Measurements from ENCODE around the gene NCF2. TPM values are rescaled to one million over a fixed set of nuclear protein-coding genes. Genes with fewer than 3 reads are reported as not detected.
A peak's percentile ranks its signal among the peaks of the same experiment; 100 is the strongest.

The NCF2 gene
- total RNA-seq, 3 donors from 2014 or later = 4.6 to 45.0 (median 13.0) TPM

GRCh38 chr1:183604815-183605214, 14.6 kb upstream of the NCF2 start:
- DNase-seq (ENCODE audit: low spot score in 2 of 2) = no peak
- H3K4me3 ChIP-seq = no peak overlapping the region
- H3K9me3 ChIP-seq = no peaks in the 10 kb centered on the region
- no peaks in the 10 kb centered on the region for H3K4me1 ChIP-seq
- TF ChIP-seq POLR2A (IDR thresholded peaks at IDR 0.05) (no peak), POLR2AphosphoS5 (IDR thresholded peaks at IDR 0.05) (no peak)
- TF ChIP-seq, protein P1, sequence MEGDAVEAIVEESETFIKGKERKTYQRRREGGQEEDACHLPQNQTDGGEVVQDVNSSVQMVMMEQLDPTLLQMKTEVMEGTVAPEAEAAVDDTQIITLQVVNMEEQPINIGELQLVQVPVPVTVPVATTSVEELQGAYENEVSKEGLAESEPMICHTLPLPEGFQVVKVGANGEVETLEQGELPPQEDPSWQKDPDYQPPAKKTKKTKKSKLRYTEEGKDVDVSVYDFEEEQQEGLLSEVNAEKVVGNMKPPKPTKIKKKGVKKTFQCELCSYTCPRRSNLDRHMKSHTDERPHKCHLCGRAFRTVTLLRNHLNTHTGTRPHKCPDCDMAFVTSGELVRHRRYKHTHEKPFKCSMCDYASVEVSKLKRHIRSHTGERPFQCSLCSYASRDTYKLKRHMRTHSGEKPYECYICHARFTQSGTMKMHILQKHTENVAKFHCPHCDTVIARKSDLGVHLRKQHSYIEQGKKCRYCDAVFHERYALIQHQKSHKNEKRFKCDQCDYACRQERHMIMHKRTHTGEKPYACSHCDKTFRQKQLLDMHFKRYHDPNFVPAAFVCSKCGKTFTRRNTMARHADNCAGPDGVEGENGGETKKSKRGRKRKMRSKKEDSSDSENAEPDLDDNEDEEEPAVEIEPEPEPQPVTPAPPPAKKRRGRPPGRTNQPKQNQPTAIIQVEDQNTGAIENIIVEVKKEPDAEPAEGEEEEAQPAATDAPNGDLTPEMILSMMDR (IDR thresholded peaks at IDR 0.05) = no peak
- H3K27ac ChIP-seq = no peak overlapping the region
- no peaks in the 10 kb centered on the region for H3K36me3 ChIP-seq
- intact Hi-C loops (cut with DNase I; ENCODE audit: low total_unique reads) = loop anchor here (1.0 kb wide), 1 partner anchor 16 kb away; no protein-coding TSS in a partner anchor
- H3K27me3 ChIP-seq = no peaks in the 10 kb centered on the region

GRCh38 chr1:183604038-183604808, 14.0 kb upstream of the NCF2 start:
- Histone ChIP-seq H3K27me3 (no peaks in the 10 kb centered on the region), H3K36me3 (no peaks in the 10 kb centered on the region), H3K4me1 (no peaks in the 10 kb centered on the region), H3K27ac (peak overlapping the region in 1 of 2 donors; percentile 49), H3K4me3 (no peak overlapping the region), H3K9me3 (no peaks in the 10 kb centered on the region)
- TF ChIP-seq, protein P1 (IDR thresholded peaks at IDR 0.05) = no peak
- TF ChIP-seq POLR2A (IDR thresholded peaks at IDR 0.05) (no peak), POLR2AphosphoS5 (IDR thresholded peaks at IDR 0.05) (no peak)
- DNase-seq (ENCODE audit: low spot score in 2 of 2) = no peak
- intact Hi-C loops (cut with DNase I; ENCODE audit: low total_unique reads) = loop anchor here (1.0 kb wide), 1 partner anchor 17 kb away; no protein-coding TSS in a partner anchor

GRCh38 chr1:183602510-183602909, 12.3 kb upstream of the NCF2 start:
- intact Hi-C loops (cut with DNase I; ENCODE audit: low total_unique reads) = no loop called here
- H3K27ac ChIP-seq = no peak overlapping the region
- H3K9me3 ChIP-seq = no peaks in the 10 kb centered on the region
- DNase-seq (ENCODE audit: low spot score in 2 of 2) = no peak
- TF ChIP-seq, protein P1 (IDR thresholded peaks at IDR 0.05) = no peak
- TF ChIP-seq POLR2AphosphoS5 (IDR thresholded peaks at IDR 0.05) = no peak
- no peak for TF ChIP-seq POLR2A (IDR thresholded peaks at IDR 0.05)
- H3K4me3 ChIP-seq = no peak overlapping the region
- no peaks in the 10 kb centered on the region for H3K4me1 ChIP-seq
- H3K36me3 ChIP-seq = no peaks in the 10 kb centered on the region
- H3K27me3 ChIP-seq = no peaks in the 10 kb centered on the region

- intact Hi-C loops (cut with DNase I; ENCODE audit: low total_unique reads) = no loop called here
- H3K4me3 ChIP-seq = no peak overlapping the region
- H3K36me3 ChIP-seq = no peaks in the 10 kb centered on the region
- H3K4me1 ChIP-seq = no peaks in the 10 kb centered on the region
- H3K27me3 ChIP-seq = no peaks in the 10 kb centered on the region
- no peak overlapping the region for H3K27ac ChIP-seq
- TF ChIP-seq, protein P1 (IDR thresholded peaks at IDR 0.05) = no peak
- no peak for TF ChIP-seq POLR2A (IDR thresholded peaks at IDR 0.05)
- TF ChIP-seq POLR2AphosphoS5 (IDR thresholded peaks at IDR 0.05) = no peak
- DNase-seq (ENCODE audit: low spot score in 2 of 2) = no peak
- no peaks in the 10 kb centered on the region for H3K9me3 ChIP-seq
These were observed 10.4 kb upstream of the NCF2 start for GRCh38 chr1:183600634-183601033.

- TF ChIP-seq POLR2AphosphoS5 (IDR thresholded peaks at IDR 0.05) (peak in 1 of 3 donors; percentile 48), POLR2A (IDR thresholded peaks at IDR 0.05) (no peak)
- no peaks in the 10 kb centered on the region for H3K36me3 ChIP-seq
- no peak overlapping the region for H3K4me3 ChIP-seq
- no peaks in the 10 kb centered on the region for H3K27me3 ChIP-seq
- no peak for DNase-seq (ENCODE audit: low spot score in 2 of 2)
- H3K9me3 ChIP-seq = no peaks in the 10 kb centered on the region
- intact Hi-C loops (cut with DNase I; ENCODE audit: low total_unique reads) = no loop called here
- no peaks in the 10 kb centered on the region for H3K4me1 ChIP-seq
- H3K27ac ChIP-seq = no peak overlapping the region
These were observed 9.9 kb upstream of the NCF2 start for GRCh38 chr1:183600136-183600535.
